Activated CD8-positive, alpha-beta memory T cell treated with anti-CD3 and anti-CD28 coated beads for 24 hours (primary cell): ENCODE results near the gene IFTAP.
"Not testable (repeated sequence)": the region's sequence is repeated elsewhere in the genome, so short reads cannot be mapped to it uniquely, and the experiment has no call there.

Experiments used
- DNase-seq: peaks from one replicate; pipeline ENCODE4 v3.0.0-alpha.2; 2020

Gene IFTAP

DNA sequence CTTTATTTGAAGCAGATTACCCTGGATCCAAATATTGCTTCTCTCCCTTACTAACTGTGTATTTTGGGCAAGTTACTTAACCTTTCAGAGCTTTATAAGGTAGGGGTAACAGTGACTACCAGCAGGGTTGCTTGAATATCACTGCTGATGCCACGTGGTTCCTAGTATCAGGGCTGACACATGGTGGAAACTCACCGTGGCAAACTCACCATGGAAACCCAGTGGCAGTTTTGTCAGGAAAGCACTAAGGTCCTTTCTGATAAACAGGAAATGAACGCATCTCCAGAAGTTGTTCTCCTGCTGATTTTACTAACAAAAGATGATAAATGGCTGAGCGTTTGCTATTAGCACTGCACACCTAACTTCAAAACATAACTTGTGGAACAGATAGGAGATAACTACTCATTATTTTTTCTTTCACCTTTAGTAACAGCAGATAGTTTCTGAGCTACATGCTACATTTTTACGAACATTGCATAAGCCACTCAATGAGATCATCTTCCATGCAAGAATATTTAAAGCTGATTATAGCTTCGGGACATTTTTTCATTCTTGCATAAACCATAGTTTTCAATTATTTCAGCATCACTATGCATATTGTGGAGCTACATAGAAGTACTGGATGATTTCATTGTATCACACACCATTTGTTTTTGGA is 63.4 kb downstream of the IFTAP start:
- no peak for DNase-seq

DNA sequence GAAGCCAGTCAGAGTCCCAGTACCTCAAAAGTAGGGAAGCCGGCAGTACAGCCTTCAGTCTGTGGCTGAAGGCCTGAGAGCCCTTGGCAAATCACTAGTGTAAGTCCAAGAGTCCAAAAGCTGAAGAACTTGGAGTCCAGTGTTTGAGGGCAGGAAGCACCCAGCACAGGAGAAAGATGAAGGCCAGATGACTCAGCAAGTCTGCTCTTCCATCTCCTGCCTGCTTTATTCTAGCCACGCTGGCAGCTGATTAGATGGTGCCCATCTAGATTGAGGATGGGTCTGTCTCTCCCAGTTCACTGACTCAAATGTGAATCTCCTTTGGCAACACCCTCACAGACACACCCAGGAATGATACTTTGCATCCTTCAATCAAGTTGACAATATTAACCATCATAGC is 67.1 kb downstream of the IFTAP start:
- DNase-seq: not testable (repeated sequence)

GRCh38 chr11:36672815-36673450 is 78.6 kb downstream of the IFTAP start:
- no peak for DNase-seq

GRCh38 chr11:36679547-36679946 is 85.2 kb downstream of the IFTAP start:
- DNase-seq: not testable (repeated sequence)

DNA sequence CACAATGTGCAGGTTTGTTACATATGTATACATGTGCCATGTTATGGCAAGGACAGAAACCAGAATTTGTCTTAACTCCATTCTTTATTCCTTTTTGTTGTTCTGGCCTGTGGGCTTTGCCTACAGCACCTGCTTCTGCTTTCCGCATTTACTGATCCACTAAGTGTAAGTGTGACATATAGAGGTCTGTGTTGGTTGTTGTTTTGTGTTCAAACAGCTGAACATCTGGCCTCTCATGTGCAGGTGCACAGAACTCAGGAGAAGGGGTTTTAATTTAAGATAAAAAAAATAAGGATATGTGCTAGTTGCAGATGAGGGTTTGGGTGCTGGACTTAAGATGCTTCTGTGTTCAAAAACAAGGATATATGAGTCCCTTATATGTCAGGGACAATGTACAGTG is 89.5 kb downstream of the IFTAP start:
- no peak for DNase-seq

- DNase-seq: peak; percentile 57
Observed at GRCh38 chr11:36684840-36685801, 90.8 kb downstream of the IFTAP start.

DNA sequence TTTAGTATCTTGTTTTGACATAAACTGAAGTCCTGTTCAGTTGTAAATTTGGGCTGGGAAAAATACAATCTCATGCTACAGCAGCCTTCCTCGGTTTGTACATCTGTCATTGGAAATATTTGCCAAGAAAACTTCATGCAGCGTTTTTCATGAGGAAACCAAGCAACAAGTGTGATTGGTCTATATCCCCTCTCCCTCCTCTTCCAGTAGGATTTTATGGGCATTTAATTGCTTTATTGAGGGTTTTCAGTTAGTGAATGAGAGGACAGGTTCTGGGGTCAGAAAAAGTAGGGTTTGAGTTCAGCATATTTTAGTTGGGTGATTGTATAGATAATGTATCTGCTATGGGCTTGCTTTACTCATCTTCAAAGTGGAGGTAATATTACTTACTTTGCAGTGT is 93.8 kb downstream of the IFTAP start:
- no peak for DNase-seq

DNA sequence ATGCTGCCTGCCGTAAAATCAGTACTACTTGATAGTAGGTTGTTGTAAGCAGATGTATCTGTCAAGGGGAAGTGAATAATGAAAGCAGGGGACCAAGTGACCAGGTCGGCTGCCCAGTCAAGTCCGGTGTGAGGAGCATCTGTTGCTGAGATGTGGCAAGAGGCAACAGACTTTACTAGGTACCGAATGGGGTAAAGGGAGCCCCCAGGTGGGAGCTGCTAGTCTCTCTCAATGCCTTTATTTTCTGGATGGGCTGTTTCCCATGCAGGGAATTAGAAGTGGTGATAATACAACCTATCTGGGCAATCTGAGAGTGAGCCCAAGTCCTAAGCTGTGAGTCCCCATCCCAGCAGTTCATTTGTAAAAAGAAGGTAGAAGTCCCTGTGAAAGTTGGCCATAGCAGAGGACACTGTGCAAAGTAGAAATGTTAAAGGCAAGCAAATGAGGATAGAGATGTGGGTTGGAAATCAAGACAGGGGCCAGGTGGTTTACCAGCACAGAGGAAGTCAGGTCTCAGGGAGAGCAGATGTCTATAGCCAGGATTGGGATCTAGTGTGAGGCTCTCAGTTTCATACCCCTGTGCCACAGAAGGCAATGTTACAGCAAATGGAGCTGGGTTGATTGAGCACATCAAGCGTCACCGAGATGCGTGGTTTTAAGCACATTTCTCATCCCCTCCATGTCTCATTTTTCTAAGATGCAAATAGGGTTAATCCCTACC is 94.4 kb downstream of the IFTAP start:
- no peak for DNase-seq

DNA sequence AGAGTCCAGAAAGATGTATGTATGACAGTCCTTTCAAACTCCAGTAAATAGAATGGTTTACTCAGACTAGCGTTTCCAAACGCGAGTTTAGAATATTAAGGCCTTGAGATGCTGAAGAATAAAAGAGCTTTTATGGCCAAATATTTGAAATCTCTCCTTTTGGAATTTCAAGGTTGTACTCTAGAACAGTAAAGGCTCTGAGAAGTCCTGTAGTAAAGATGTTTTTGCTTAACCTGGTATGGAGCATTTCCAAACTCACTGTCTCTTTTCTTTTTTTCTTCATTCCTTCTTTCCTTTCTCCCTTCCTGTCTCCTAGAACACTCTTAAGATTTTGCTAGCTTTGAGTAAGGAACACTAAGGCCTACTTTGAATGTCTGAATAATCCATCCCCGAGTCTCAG is 95.1 kb downstream of the IFTAP start:
- DNase-seq: no peak

DNA sequence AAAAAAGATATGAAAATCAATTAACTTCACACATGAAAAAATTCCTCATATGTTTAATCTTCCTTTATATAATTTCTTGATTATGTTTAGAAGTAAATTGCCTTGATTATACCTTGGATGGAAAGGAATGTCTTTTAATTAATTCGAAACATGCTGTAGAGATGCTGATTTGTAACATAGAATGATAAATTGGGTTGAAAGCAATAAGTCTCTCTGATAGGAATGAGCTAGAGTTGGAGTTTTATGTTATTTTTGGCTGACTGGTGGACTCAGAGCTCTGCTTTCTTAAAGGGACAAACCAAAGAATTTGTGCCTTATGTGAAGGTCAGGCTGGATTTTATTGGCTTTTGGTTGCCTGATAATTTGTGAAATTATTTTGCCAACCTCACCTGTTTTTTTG is 98.4 kb downstream of the IFTAP start:
- no peak for DNase-seq

- DNase-seq: no peak
Observed at GRCh38 chr11:36693139-36693843, 99.0 kb downstream of the IFTAP start.

GRCh38 chr11:36695111-36695510 is 100.8 kb downstream of the IFTAP start:
- DNase-seq: no peak

- no peak for DNase-seq
Observed at GRCh38 chr11:36695571-36695970, 101.3 kb downstream of the IFTAP start.

DNA sequence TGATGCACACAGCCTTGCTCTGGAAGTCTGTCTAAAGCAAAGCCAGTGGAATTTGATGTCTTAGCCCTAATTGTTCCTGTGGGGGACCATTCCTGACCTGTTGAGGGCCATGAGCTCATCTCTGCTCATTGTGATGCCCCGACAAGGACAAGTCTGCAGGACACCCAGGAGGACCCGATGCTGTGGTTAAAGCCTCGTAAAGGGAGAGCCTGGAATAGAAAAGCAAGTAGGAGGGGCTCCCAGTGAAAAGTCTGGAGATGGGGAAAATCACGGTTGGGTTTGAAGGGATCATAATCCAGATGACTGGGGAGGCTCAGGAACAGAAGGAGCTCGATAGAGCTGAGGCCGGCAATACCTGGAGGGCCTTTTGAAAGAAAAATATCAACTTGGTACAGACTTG is 102.2 kb downstream of the IFTAP start:
- DNase-seq: no peak

DNA sequence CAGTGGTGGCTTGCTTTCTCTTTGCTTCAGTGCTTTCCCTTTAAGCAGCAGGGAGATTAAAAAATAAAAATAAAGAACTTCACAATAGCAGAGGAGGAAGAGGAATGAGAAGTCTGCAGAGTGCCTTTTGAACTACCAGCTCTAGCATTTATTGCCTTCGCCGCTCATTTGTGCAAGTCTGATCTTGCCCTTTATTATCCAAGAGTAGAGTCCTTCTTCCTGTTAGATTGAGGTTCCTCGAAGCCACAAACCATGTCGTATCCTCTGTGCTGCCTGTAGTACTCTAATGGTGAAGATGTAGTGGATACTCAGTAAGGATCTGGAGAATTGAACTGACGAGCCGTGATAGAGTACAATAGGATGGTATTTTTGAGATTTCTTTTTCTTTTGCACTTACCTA is 105.0 kb downstream of the IFTAP start:
- DNase-seq: no peak

- DNase-seq: no peak
Observed at GRCh38 chr11:36700246-36700645, 105.9 kb downstream of the IFTAP start.

GRCh38 chr11:36702330-36703054 is 108.2 kb downstream of the IFTAP start:
- DNase-seq: no peak

GRCh38 chr11:36703055-36703404 is 108.7 kb downstream of the IFTAP start:
- no peak for DNase-seq
